Thoracic aorta (tissue), 2 donors: ENCODE data around the gene MOCS3. TPM values are rescaled to one million over a fixed set of nuclear protein-coding genes. Genes with fewer than 3 reads are reported as not detected.

ENCODE experiments used
- ATAC-seq: fragments of 150-250 bp; one replicate; pipeline ENCODE4 v1.8.0; 2017; ENCODE audit warnings: low read depth; ENCODE audit not compliant: insufficient number of reproducible peaks, low FRiP score
- DNase-seq: peaks from one replicate; pipeline ENCODE4 v3.0.0-alpha.2; 2020; ENCODE audit warnings: low spot score
- H3K27ac ChIP-seq, 2 donors: fragments of 200-600 bp; sonication (generic); 1 replicate in 1 of 2; 2 replicates in 1 of 2; pipeline ENCODE4 v1.5.1; 2016; ENCODE audit warnings: mild to moderate bottlenecking in 2 of 2, moderate library complexity in 2 of 2
- H3K27me3 ChIP-seq: fragments of 200-600 bp; sonication (generic); replicated peaks from 2 replicates; pipeline ENCODE4 v1.6.0; 2016; ENCODE audit warnings: mild to moderate bottlenecking; ENCODE audit not compliant: insufficient read depth
- H3K36me3 ChIP-seq: fragments of 200-600 bp; sonication (generic); one replicate; pipeline ENCODE4 v1.5.1; 2016
- H3K4me1 ChIP-seq, 2 donors: fragments of 200-600 bp; sonication (generic); 1 replicate in 1 of 2; 2 replicates in 1 of 2; pipeline versions ENCODE4 v1.5.1 to v1.6.0; 2016; ENCODE audit warnings: low read depth in 2 of 2, mild to moderate bottlenecking in 1 of 2; ENCODE audit not compliant: control insufficient read depth in 1 of 2
- H3K4me3 ChIP-seq: fragments of 200-600 bp; sonication (generic); 2 replicates; pipeline ENCODE4 v1.5.1; 2016; ENCODE audit warnings: mild to moderate bottlenecking
- H3K9me3 ChIP-seq: fragments of 200-600 bp; sonication (generic); 2 replicates; pipeline ENCODE4 v1.5.1; 2016
- total RNA-seq, 2 donors: library from RNA; depleted of rRNA; stranded (reverse); fragments of >200 nt; gene quantifications; one replicate each; pipeline versions ENCODE4 v1.1.0 to v1.2.3, GENCODE V29; 2016
- TF ChIP-seq, protein P1 (sequence below): fragments of 200-600 bp; sonication (generic); IDR thresholded peaks from one replicate; pipeline ENCODE4 v1.5.1; 2019; ENCODE audit warnings: antibody characterized with exemption

MOCS3 gene
- total RNA-seq, 2 donors from 2014 or later, result 4.2 to 5.3 TPM

DNA sequence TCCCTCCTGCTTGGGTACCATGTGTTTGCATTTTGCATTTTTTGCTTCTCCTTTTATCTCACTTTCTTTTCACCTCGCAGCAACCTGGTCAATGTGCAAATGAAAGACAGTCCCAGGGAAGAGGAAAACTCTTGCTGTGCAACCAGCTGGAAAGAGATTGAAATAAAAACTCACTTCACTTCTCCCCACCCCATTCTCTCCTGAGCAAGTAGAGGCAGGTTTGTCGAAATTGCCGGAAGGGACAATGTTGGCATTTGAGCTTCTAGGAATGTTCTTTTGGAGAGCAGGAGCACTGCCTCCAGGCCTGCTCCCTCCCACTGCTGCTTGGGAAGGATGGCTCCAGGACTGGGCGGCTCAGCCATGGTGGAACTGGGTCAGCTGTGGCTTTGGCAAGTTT lies 33.7 kb downstream of the MOCS3 start:
- H3K27ac ChIP-seq, result no peak overlapping the region
- H3K4me1 ChIP-seq, result no peaks in the 10 kb centered on the region
- ATAC-seq (no peak), DNase-seq (no peak)
- H3K36me3 ChIP-seq, result no peaks in the 10 kb centered on the region
- H3K9me3 ChIP-seq, result no peaks in the 10 kb centered on the region
- no peaks in the 10 kb centered on the region for H3K27me3 ChIP-seq
- TF ChIP-seq, protein P1, sequence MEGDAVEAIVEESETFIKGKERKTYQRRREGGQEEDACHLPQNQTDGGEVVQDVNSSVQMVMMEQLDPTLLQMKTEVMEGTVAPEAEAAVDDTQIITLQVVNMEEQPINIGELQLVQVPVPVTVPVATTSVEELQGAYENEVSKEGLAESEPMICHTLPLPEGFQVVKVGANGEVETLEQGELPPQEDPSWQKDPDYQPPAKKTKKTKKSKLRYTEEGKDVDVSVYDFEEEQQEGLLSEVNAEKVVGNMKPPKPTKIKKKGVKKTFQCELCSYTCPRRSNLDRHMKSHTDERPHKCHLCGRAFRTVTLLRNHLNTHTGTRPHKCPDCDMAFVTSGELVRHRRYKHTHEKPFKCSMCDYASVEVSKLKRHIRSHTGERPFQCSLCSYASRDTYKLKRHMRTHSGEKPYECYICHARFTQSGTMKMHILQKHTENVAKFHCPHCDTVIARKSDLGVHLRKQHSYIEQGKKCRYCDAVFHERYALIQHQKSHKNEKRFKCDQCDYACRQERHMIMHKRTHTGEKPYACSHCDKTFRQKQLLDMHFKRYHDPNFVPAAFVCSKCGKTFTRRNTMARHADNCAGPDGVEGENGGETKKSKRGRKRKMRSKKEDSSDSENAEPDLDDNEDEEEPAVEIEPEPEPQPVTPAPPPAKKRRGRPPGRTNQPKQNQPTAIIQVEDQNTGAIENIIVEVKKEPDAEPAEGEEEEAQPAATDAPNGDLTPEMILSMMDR, result no peak
- H3K4me3 ChIP-seq, result no peak overlapping the region

DNA sequence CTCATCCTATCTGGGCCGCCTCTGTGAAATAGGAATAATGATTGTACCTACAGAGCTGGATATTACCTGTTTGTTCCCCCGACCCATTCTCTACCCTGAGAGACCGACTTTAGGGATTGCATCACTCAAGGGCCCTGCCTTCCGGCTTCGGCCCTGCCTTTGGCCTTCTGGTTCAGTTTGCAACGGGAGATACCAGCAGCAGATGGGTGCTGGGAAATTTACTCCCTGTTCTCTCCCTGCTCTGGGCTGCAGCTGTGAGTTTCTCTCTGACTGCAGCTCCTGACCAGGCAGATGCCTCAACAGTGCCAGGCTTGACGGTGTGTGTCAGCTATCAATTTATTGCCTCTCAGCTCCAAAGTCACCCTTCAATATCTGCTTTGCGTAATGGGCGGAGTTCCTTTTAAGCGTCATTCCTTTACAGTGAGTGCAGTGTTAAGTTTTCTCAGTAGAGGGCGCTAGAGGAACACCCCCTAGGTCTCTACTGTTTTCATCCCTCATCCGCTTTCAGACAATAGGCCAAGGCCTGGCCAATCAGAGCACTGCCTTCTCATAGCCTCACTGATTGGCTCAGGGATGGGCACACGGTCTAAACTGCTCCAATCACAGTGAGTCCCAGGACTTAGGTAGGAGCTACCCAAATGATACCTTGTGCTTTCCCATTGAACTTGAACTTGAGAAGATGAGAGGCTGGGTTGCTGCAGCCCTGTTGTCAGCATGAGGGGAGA lies 34.3 kb downstream of the MOCS3 start:
- TF ChIP-seq, protein P1, result no peak
- H3K4me1 ChIP-seq, result no peaks in the 10 kb centered on the region
- DNase-seq (no peak), ATAC-seq (no peak)
- no peaks in the 10 kb centered on the region for H3K27me3 ChIP-seq
- no peaks in the 10 kb centered on the region for H3K36me3 ChIP-seq
- H3K4me3 ChIP-seq, result no peak overlapping the region
- H3K9me3 ChIP-seq, result no peaks in the 10 kb centered on the region
- no peak overlapping the region for H3K27ac ChIP-seq

DNA sequence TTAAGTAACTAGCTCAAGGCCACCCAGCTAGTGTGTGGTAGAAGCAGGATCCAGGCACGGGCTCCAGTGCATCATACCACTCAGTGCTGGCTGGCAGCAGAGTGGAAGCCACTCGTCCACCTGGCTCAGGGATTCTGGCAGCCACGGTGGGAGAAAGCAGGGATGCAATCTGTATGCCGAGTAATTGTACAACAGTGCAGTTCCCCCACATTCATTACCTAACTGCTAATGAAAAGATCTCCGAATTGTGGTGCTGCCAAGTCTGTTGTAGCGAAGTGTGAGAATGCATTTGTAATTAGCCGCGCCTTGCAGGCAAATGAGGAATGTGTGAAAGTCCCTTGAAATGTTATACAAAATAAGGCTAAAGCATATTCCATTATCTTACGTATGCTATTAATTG lies 35.3 kb downstream of the MOCS3 start:
- DNase-seq (no peak), ATAC-seq (no peak)
- Histone ChIP-seq H3K4me3 (no peak overlapping the region), H3K4me1 (no peaks in the 10 kb centered on the region), H3K27ac (no peak overlapping the region), H3K9me3 (no peaks in the 10 kb centered on the region), H3K27me3 (no peaks in the 10 kb centered on the region), H3K36me3 (no peaks in the 10 kb centered on the region)
- TF ChIP-seq, protein P1, result no peak

GRCh38 chr20:50995506-50995905 lies 36.9 kb downstream of the MOCS3 start:
- H3K4me3 ChIP-seq, result no peak overlapping the region
- H3K27me3 ChIP-seq, result no peaks in the 10 kb centered on the region
- H3K36me3 ChIP-seq, result no peaks in the 10 kb centered on the region
- H3K27ac ChIP-seq, result no peak overlapping the region
- no peak for DNase-seq
- no peaks in the 10 kb centered on the region for H3K9me3 ChIP-seq
- no peaks in the 10 kb centered on the region for H3K4me1 ChIP-seq
- TF ChIP-seq, protein P1, result no peak
- no peak for ATAC-seq

- Histone ChIP-seq H3K4me1 (no peaks in the 10 kb centered on the region), H3K27me3 (no peaks in the 10 kb centered on the region), H3K36me3 (no peaks in the 10 kb centered on the region), H3K27ac (no peak overlapping the region), H3K4me3 (no peak overlapping the region), H3K9me3 (no peaks in the 10 kb centered on the region)
- TF ChIP-seq, protein P1, result no peak
- ATAC-seq (no peak), DNase-seq (no peak)
Measured at GRCh38 chr20:50996901-50997865, 38.6 kb downstream of the MOCS3 start.
